GM19193 (cell line): ENCODE measurements around the gene MED8.

Experiments used
- POLR2A ChIP-seq: IDR thresholded peaks from 4 replicates; pipeline ENCODE4 v1.6.1; 2011; ENCODE audit not compliant: insufficient read depth, insufficient read length; ENCODE audit errors: extremely low read depth

MED8 gene

DNA sequence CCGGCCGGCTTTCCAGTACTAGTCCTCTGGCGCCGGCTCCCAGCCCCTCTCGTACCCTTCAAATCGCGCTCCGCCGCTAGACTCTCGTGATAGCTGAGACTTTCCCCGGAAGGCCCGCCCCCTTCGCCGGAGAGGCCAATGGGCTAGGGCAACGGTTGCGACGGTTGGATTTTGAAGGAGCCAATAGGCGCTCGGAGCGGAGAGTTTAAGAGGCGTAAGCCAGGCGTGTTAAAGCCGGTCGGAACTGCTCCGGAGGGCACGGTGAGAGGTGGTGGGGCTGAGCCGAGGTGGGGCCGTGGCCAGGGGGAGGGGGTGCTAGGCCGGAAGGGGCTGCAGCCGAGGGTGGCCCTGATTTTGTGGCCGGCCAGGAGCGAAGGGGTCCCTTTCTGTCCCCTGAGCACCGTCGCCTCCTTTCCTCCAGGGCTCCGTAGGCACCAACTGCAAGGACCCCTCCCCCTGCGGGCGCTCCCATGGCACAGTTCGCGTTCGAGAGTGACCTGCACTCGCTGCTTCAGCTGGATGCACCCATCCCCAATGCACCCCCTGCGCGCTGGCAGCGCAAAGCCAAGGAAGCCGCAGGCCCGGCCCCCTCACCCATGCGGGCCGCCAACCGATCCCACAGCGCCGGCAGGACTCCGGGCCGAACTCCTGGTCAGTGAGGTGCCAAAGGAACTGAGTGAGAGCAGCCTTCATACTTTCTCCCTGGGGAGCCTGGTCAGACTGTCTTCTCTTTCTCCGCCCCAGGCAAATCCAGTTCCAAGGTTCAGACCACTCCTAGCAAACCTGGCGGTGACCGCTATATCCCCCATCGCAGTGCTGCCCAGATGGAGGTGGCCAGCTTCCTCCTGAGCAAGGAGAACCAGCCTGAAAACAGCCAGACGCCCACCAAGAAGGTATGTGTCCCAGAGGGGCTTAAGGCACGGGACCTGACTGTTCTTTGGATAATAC lies 30.6 kb downstream of the MED8 start, which contains the start of gene CDC20:
CDC20 (plus strand) TSS at position 236 of the 948 bp plus-strand sequence; CDS start at position 471, 235 bp downstream.
- TF ChIP-seq POLR2A = peak; percentile 72

DNA sequence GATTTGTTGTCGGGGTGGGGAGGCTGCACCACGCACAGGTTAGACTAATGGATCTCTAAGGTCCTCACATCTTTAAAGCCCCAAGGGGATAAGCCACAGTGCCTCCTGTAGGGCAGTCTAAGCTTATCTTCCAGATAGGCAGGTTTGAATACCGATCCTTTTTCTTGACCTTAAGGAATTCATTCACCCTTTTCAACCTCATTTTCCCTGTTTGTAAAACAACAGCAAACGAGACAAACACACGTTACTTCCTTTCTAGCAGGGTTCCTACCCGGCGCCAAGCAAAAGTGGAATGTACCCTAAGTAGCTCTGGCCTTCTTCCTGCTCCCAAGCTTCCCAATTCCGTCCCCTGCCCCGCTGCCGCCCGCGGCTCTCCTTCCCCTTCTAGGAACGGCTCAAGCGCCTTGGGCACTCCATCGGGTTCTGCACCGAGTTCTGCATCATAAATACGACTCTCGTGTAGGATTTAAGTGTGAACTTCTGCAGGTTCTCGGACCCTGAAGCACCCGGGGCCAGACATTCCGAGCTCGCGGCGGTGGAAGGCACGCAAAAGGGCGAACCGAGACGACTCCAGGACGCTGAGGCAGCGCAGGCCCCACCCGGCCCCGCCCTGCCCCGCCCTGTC lies 31.4 kb downstream of the MED8 start:
- TF ChIP-seq POLR2A = peak; percentile 72

DNA sequence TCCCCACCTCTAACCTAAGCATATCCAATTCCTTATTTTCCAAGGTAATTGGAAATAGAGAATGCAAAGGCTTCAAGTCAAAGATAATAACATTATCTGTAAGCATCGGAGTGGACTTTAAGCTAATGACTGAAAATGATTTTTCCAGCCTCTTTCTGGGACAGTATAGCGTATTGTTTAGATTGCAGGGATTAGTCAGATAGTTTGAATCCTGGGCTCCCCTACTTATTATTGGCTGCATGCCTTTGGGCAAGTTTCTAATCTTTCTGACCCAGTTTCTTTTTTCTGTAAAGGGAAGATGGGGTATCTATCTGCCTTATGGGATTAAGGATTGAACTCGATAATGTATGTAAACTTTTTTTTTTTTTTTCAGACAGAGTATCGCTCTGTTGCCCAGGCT lies 32.3 kb downstream of the MED8 start:
- no peak for TF ChIP-seq POLR2A

DNA sequence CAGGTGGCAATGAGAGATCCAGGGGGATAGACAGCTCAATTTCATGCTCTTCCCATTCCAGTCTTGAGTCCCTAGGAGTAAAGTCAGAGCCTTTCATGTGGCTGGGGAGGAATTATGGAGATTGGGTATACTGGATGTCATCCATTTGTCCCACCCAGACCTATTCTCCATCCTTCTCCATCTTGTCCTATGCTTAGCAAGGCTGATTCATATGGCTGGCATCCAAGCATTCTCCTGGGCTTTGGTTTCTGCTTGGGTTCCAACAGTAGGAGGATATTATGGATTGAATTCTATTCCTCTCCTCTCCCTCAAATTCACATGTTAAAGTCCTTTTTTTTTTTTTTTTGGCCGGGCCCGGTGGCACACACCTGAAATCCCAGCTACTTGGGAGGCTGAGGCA lies 34.7 kb downstream of the MED8 start:
- TF ChIP-seq POLR2A = no peak

DNA sequence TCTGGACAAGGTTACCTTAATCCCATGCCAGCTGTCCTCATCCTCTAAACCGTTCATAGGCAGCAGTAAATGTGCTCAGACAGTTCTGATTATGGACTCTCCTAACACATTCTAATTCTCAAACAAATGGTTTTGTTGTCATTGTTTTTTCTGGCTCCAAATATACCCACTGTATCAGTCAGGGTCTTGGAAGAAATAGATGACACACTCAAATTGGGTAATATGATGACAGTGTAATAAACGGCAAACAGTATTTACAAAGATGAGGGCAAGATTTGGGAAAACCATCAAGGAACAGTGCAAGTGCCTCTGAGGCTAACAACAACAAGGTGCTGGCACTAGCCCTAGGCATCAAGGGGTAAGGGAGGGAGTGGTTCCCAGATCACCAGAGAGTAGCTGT lies 35.1 kb downstream of the MED8 start:
- no peak for TF ChIP-seq POLR2A

DNA sequence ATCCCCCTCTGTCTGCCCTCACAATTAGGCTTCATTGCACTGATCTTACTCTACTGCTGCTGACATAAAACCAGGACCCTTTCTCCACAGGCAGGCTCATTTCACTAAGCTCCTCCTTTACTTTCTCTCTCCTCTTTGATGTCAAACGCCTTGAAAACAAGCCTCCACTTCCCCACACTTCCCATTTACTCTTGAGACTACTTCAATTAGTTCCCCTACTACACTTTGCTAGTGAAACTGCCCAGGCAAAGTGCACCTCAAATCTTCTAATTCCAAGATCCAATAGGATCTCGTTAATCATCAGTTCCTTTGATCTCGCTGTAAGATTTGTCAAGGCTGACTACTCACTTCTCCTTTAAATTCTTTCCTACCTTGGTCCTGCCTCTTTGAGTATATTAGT lies 36.7 kb downstream of the MED8 start:
- no peak for TF ChIP-seq POLR2A

DNA sequence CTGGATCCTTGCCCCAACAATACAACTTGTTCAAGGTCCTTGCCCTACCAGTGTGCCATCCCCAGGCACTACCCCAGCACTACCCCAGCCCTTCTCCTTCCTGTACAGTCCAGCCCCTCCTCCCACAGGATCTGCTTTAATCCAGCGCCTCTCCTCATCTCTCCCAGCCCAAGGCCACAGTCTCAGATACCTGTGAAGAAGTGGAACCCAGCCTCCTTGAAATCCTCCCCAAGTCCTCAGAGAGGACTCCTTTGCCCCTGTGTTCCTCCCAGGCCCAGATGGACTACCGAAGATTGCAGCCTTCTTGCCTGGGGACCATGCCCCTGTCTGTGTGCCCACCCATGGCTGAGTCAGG lies 37.3 kb downstream of the MED8 start:
- no peak for TF ChIP-seq POLR2A

DNA sequence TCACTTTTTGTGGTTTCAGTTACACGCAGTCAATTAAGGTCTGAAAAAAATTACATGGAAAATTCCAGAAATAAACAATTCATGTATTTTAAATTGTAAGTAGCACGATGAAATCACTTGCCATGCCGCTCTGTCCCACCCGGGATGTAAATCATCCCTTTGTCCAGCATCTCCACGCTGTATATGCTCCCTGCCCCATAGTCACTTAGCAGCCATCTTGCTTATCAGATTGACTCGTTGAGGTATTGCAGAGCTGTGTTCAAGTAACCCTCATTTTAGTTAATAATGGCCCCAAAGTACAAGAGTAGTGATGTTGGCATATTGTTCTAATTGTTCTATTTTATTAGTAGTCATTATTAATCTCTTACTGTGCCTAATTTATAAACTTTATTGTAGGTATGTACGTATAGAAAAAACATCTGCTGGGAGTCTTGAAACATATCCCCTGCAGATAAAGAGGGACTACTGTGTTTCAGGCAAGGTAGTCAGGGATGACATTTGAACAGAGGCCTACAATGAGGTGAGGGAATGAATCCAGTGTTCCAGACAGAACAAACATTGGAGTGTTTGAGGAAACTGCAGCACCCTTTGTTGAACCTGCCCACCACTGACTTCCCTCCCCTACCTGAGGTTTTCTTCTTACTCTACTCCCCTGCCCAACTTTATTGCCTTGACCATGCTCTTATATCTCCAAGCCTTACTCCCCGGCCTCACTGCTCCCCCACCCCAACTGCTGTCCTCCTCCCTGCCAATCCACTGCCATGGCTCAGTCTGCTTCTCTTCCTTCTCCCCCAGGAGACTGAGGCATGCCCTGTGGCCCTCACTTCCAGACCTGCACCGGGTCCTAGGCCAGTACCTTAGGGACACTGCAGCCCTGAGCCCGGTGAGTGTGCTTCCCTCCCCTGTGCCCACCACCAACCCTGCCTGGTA lies 37.9 kb downstream of the MED8 start:
- TF ChIP-seq POLR2A = no peak

DNA sequence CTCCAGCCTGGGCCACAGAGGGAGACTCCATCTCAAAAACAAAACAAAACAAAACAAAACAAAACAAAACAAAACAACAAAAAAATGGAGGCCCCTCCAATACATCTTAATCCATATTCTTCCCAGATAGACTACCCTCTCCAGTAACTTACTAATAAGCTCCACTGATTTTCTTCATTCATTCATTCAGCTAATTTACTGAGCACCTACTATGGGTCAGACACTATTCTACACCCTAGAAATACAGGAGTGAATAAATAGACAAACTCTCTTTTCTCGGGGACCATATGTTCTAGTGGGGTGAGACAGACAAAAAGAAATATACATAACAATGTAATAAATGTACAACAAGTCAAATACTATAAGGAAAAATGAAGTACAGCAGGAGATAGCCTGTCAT lies 38.6 kb downstream of the MED8 start:
- no peak for TF ChIP-seq POLR2A

DNA sequence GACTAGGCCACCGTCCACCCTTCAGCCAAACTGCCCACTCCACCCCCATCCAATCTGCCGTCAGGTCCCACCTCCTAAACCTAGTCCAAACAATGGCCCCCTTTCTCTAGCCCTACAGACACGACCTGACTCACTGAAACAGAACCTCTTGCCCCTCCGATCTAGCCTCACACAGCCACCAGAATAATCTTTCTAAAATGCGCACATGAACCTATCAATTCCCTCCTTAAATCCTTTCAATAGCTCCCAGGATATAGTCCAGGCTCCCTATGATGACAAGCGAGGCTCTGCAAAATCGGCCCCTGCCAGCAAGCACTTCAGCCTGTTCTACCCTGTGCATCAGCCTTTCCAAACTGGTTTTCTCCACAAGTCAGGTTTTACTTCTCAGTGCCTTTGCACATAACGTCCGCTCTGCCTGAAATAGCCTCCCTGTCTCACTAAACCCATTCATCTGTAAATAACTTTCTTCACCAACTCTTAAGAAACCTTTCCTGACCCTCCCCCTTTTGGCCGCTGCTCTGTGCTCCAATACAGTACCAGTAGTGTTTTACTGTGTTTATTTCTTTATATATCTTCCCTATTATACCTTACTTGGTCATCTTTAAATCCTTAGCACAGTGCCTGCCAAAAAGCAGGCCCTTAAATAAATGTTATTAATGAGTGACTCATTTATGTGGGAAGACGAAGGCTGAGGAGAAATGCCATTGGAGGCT lies 39.9 kb downstream of the MED8 start:
- TF ChIP-seq POLR2A = no peak

DNA sequence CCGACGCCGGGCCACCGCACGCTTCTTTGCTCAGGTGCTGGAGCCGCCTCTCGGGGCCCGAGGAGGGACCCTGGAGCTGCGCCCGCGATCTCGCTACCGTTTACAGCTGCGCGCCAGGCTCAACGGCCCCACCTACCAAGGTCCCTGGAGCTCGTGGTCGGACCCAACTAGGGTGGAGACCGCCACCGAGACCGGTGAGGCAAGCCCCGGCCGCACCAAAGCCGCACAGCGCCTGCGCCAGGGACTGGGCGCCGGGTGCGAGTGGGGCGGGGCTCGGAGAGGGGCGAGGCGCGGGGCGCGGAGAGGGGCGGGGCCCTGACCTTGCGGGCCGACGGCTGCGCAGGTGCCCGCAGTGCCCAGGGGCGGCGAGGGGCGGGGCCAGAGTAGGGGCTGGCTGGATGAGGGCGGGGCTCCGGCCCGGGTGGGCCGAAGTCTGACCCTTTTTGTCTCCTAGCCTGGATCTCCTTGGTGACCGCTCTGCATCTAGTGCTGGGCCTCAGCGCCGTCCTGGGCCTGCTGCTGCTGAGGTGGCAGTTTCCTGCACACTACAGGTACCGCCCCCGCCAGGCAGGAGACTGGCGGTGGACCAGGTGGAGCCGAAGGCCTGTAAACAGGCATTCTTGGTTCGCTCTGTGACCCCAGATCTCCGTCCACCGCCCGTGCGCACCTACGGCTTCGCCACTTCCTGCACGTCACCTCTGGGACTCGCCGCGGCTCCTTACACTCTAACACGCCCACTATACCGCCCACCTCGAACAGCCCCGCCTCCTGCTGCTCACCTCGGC lies 40.6 kb downstream of the MED8 start:
- TF ChIP-seq POLR2A = peak; percentile 57

DNA sequence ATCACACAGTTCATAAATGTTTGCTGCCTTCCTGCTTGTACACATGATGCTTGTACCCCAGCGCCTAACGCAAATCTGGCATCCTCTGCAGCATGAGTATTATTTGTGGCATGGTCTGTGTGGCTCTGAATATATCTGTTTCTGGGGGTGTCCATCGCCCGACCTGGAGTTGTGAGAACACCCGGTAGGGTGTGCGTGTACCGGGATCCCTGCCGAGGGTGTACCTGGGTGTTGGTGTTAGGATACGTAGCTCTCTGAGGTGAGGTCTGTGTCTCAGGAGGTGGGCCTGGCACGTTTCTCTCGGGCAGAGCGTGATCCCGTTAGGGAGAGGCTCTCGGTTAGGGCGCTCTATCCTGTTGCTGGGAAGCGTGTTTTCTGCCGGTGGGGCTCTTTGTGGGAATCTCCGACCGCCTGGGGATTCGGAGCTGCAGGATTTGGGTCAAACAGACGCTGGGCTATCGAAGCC lies 41.2 kb downstream of the MED8 start:
- TF ChIP-seq POLR2A = no peak

DNA sequence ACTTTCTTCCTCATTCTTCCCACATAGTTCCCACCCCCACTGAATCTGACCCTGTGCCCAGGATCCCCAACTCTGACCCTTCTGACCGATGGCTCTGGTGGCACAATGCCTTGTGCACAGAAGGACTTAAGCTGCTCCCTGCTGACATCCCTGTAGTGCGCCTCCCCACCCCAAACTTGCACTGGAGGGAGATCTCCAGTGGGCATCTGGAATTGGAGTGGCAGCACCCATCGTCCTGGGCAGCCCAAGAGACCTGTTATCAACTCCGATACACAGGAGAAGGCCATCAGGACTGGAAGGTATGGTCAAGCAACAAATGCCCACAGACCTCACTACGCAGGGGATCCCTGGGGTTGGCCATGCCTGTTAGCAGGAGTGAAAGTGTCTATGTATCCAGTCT lies 43.0 kb downstream of the MED8 start:
- no peak for TF ChIP-seq POLR2A

DNA sequence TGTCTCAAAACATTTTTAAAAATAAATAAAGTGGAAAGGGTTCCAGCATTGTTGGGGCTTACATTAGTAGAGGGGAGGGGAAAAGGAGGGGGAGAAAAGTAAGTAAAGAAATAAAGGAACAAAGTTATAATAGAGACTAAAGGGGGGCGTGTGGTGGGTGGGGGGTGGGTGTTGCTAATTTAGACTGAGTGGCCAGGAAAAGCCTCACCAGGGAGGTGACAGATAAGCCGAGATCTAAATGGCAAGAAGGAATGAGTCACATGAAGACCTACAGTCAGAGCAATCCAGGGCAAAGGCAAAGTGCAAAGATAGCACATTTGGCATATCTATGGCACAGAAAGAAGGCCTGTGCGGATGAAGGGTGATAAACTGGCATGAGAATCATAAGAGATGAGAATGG lies 44.5 kb downstream of the MED8 start:
- no peak for TF ChIP-seq POLR2A

DNA sequence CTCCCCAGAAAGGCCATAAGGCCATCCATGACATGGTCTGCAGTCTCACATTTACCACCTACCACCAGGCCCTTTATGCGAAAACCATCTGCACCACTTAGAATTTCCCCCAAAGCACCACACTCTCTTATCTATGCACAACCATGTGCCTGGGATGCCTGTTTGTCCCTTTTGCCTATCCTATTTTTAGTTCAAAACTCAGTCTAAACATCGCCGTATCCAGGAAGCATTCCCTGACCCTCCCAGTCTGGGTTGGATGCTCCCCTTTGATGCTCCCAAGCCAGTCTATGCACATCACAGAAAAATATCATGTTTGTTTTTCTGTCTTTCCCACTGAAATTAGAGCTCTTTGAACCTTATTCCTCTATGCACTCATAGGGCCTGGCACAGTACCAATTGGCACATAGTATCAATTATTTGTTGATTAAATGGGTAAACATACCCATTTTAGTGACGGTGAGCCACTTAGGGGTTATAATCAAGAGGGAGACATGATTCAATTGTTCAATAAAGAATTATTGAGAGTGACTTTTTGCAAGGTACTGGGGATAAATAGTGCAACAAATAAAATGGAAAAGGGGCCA lies 45.2 kb downstream of the MED8 start:
- TF ChIP-seq POLR2A = no peak
